GM23338 (cell line): Measurements from ENCODE around the gene LMAN1L. TPM values are rescaled to one million over a fixed set of nuclear protein-coding genes. Genes with fewer than 3 reads are reported as not detected.

Experiments
- ATAC-seq: fragments of 200-7000 bp; cut with Tn5 transposase; 3 replicates; pipeline ENCODE4 v1.9.1; 2020
- DNase-seq: peaks from one replicate; pipeline ENCODE4 v3.0.0-alpha.2; 2015; ENCODE audit warnings: low spot score
- H2AFZ ChIP-seq: fragments of 200-600 bp; sonication (generic); 2 replicates; pipeline ENCODE4 v1.8.0; 2016; ENCODE audit warnings: antibody characterized with exemption, mild to moderate bottlenecking, moderate library complexity
- H3F3A ChIP-seq: fragments of 200-600 bp; sonication (generic); replicated peaks from 2 replicates; pipeline ENCODE4 v1.8.0; 2017; ENCODE audit warnings: antibody characterized with exemption, mixed run types, low read depth
- H3K27ac ChIP-seq: fragments of 200-600 bp; sonication (generic); 2 replicates; pipeline ENCODE4 v1.6.1; 2016; ENCODE audit warnings: low read depth
- H3K27me3 ChIP-seq: fragments of 200-600 bp; sonication (generic); 2 replicates; pipeline ENCODE4 v1.8.0; 2016; ENCODE audit warnings: mild to moderate bottlenecking, mixed run types, moderate library complexity; ENCODE audit not compliant: insufficient read depth
- H3K36me3 ChIP-seq: fragments of 200-600 bp; sonication (generic); 2 replicates; pipeline ENCODE4 v1.8.0; 2016; ENCODE audit warnings: mild to moderate bottlenecking; ENCODE audit not compliant: insufficient read depth
- H3K4me1 ChIP-seq: fragments of 200-600 bp; sonication (generic); 2 replicates; pipeline ENCODE4 v1.8.0; 2016; ENCODE audit warnings: mild to moderate bottlenecking, moderate library complexity; ENCODE audit not compliant: insufficient read depth
- H3K4me2 ChIP-seq: fragments of 200-600 bp; sonication (generic); 2 replicates; pipeline ENCODE4 v1.7.1; 2017; ENCODE audit warnings: mixed run types
- H3K4me3 ChIP-seq: fragments of 200-600 bp; sonication (generic); 2 replicates; pipeline ENCODE4 v1.6.1; 2016; ENCODE audit warnings: mixed run types
- H3K79me2 ChIP-seq: fragments of 200-600 bp; sonication (generic); replicated peaks from 2 replicates; pipeline ENCODE4 v1.8.0; 2017; ENCODE audit warnings: mild to moderate bottlenecking; ENCODE audit not compliant: insufficient read depth
- H3K9me2 ChIP-seq: fragments of 200-600 bp; sonication (generic); 2 replicates; pipeline ENCODE4 v1.8.0; 2017; ENCODE audit not compliant: insufficient read depth
- H4K20me1 ChIP-seq: fragments of 200-600 bp; sonication (generic); replicated peaks from 2 replicates; pipeline ENCODE4 v1.8.0; 2017; ENCODE audit warnings: mild to moderate bottlenecking; ENCODE audit not compliant: insufficient read depth
- H3K27ac Mint-ChIP-seq: 2 replicates; pipeline ENCODE4 v1.8.0; 2020; ENCODE audit warnings: inconsistent platforms, mild to moderate bottlenecking, moderate library complexity, mixed read lengths
- H3K27me3 Mint-ChIP-seq: 3 replicates; pipeline ENCODE4 v1.8.0; 2022; ENCODE audit warnings: low read depth, mild to moderate bottlenecking, moderate library complexity, mixed read lengths, inconsistent platforms; ENCODE audit not compliant: insufficient read depth, poor library complexity
- H3K36me3 Mint-ChIP-seq: 3 replicates; pipeline ENCODE4 v1.8.0; 2021; ENCODE audit warnings: low read depth, mild to moderate bottlenecking, inconsistent platforms, moderate library complexity, mixed read lengths
- H3K4me1 Mint-ChIP-seq: 3 replicates; pipeline ENCODE4 v1.8.0; 2020; ENCODE audit warnings: mild to moderate bottlenecking, inconsistent platforms, mixed read lengths
- H3K4me3 Mint-ChIP-seq: 3 replicates; pipeline ENCODE4 v1.8.0; 2021; ENCODE audit warnings: moderate library complexity, mild to moderate bottlenecking, inconsistent platforms, mixed read lengths
- H3K9me3 Mint-ChIP-seq: 3 replicates; pipeline ENCODE4 v1.8.0; 2020; ENCODE audit warnings: moderate library complexity, mild to moderate bottlenecking, inconsistent platforms, mixed read lengths
- CREB1 ChIP-seq: fragments of 250-450 bp; sonication (Bioruptor Pico); IDR thresholded peaks from 2 replicates; pipeline ENCODE4 v1.5.0; 2020; ENCODE audit warnings: low read depth, mild to moderate bottlenecking, moderate library complexity
- CTCF ChIP-seq, 2 experiments: fragments of 200-600 bp in 1 of 2; sonication (generic) in 1 of 2; conservative IDR thresholded peaks; 2 replicates each; pipeline versions ENCODE4 v1.5.1 to v1.6.1; 2016 to 2017; ENCODE audit warnings: antibody characterized with exemption in 2 of 2, low read depth in 2 of 2, mild to moderate bottlenecking in 2 of 2, moderate library complexity in 1 of 2
- ETS1 ChIP-seq: IDR thresholded peaks from 2 replicates; pipeline ENCODE4 v1.6.1; 2016; ENCODE audit warnings: antibody characterized with exemption
- EZH2 ChIP-seq: fragments of 200-600 bp; sonication (generic); IDR thresholded peaks from one replicate; pipeline ENCODE4 v1.8.0; 2017; ENCODE audit warnings: antibody characterized with exemption, mild to moderate bottlenecking, low read depth; ENCODE audit not compliant: unreplicated experiment
- EZH2phosphoT487 ChIP-seq: fragments of 200-600 bp; sonication (generic); IDR thresholded peaks from one replicate; pipeline ENCODE4 v1.8.1; 2018; ENCODE audit warnings: antibody characterized with exemption; ENCODE audit not compliant: unreplicated experiment
- JUNB ChIP-seq: IDR thresholded peaks from one replicate; pipeline ENCODE4 v1.6.1; 2016; ENCODE audit warnings: antibody characterized with exemption; ENCODE audit not compliant: unreplicated experiment
- NANOG ChIP-seq: IDR thresholded peaks from 2 replicates; pipeline ENCODE4 v1.6.1; 2016; ENCODE audit warnings: antibody characterized with exemption, borderline replicate concordance
- POLR2AphosphoS5 ChIP-seq: IDR thresholded peaks from 2 replicates; pipeline ENCODE4 v1.6.1; 2016; ENCODE audit warnings: antibody characterized with exemption, low read depth
- STAT1 ChIP-seq: IDR thresholded peaks from one replicate; pipeline ENCODE4 v1.6.1; 2016; ENCODE audit warnings: antibody characterized with exemption; ENCODE audit not compliant: unreplicated experiment
- ZNF114 ChIP-seq: fragments of 250-450 bp; sonication (Bioruptor Pico); IDR thresholded peaks from 2 replicates; pipeline ENCODE4 v1.5.0; 2020; ENCODE audit warnings: mild to moderate bottlenecking, moderate library complexity
- ZNF331 ChIP-seq: fragments of 250-450 bp; sonication (Bioruptor Pico); IDR thresholded peaks from 2 replicates; pipeline ENCODE4 v1.5.0; 2020; ENCODE audit warnings: low read depth, mild to moderate bottlenecking, moderate library complexity
- ZNF462 ChIP-seq: fragments of 250-450 bp; sonication (Bioruptor Pico); IDR thresholded peaks from 2 replicates; pipeline ENCODE4 v1.5.0; 2020; ENCODE audit warnings: mild to moderate bottlenecking, moderate library complexity
- polyA plus RNA-seq: library from polyadenylated mRNA; unstranded; fragments of >200 nt; fragmentation: Nextera tagmentation; extraction: Ambion mirVana; gene quantifications from 2 replicates; pipeline ENCODE4 v1.2.1, GENCODE V29; 2016
- total RNA-seq: library from RNA; depleted of rRNA; stranded (reverse); fragments of >200 nt; shearing (Covaris generic); gene quantifications from 2 replicates; pipeline ENCODE4 v1.2.3, GENCODE V29; 2014
- TF ChIP-seq, protein P1 (sequence below): IDR thresholded peaks from one replicate; pipeline ENCODE4 v1.6.1; 2018; ENCODE audit warnings: antibody characterized with exemption; ENCODE audit not compliant: unreplicated experiment

The LMAN1L gene
- total and polyA plus RNA-seq, 2 experiments from 2014 or later = not detected

DNA sequence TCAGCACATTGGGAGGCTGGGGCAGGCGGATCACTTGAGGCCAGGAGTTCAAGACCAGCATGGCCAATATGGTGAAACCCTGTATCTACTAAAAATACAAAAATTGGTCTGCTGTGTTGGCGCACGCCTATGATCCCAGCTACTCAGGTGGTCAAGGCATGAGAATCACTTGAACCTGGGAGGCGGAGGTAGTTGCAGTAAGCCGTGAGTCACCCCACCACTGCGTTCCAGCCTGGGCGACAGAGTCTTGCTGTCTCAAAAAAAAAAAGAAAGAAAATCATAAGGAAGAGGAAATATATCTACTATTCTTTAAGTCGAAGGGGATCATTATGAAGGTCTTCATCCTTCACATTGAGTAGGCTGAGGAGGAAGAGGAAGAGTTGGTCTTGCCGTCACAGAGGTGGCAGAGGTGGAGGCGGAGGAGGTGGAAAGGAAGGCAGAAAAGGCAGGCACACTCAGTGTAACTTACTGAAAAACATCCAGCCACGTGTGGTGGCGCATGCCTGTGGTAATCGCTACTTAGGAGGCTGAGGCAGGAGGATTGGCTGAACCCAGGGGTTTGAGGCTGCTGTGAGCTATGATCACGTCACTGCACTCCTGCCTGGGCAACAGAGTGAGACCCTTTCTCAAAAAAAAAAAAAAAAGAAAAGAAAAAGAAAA lies 16.5 kb upstream of the LMAN1L start:
- Histone ChIP-seq H3K79me2 (peaks cover 6% of the 10 kb centered on the region; the same call in 1 of the 2 replicates), H3K9me2 (no peaks in the 10 kb centered on the region), H3K27ac (no peak overlapping the region), H2AFZ (no peak overlapping the region), H3K36me3 (no peaks in the 10 kb centered on the region; the same call in 1 of the 2 replicates), H3F3A (no peaks in the 10 kb centered on the region), H3K4me3 (no peak overlapping the region), H3K4me2 (no peak overlapping the region), H3K27me3 (no peaks in the 10 kb centered on the region), H3K4me1 (peaks cover 3% of the 10 kb centered on the region; the same call in 1 of the 2 replicates), H4K20me1 (peaks cover 19% of the 10 kb centered on the region)
- ATAC-seq (no peak), DNase-seq (no peak)
- H3K36me3 Mint-ChIP-seq = 0 out of 3 replicates have a peak, but pooled peaks cover 2% of the 10 kb centered on the region
- no peak overlapping the region for H3K4me3 Mint-ChIP-seq
- H3K27me3 Mint-ChIP-seq = peaks cover 10% of the 10 kb centered on the region
- H3K27ac Mint-ChIP-seq = no peak overlapping the region
- TF ChIP-seq, protein P1, sequence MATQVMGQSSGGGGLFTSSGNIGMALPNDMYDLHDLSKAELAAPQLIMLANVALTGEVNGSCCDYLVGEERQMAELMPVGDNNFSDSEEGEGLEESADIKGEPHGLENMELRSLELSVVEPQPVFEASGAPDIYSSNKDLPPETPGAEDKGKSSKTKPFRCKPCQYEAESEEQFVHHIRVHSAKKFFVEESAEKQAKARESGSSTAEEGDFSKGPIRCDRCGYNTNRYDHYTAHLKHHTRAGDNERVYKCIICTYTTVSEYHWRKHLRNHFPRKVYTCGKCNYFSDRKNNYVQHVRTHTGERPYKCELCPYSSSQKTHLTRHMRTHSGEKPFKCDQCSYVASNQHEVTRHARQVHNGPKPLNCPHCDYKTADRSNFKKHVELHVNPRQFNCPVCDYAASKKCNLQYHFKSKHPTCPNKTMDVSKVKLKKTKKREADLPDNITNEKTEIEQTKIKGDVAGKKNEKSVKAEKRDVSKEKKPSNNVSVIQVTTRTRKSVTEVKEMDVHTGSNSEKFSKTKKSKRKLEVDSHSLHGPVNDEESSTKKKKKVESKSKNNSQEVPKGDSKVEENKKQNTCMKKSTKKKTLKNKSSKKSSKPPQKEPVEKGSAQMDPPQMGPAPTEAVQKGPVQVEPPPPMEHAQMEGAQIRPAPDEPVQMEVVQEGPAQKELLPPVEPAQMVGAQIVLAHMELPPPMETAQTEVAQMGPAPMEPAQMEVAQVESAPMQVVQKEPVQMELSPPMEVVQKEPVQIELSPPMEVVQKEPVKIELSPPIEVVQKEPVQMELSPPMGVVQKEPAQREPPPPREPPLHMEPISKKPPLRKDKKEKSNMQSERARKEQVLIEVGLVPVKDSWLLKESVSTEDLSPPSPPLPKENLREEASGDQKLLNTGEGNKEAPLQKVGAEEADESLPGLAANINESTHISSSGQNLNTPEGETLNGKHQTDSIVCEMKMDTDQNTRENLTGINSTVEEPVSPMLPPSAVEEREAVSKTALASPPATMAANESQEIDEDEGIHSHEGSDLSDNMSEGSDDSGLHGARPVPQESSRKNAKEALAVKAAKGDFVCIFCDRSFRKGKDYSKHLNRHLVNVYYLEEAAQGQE = no peak
- no peak for TF ChIP-seq ZNF331 (CRISPR knock-in tag)
- TF ChIP-seq NANOG = no peak
- no peak for TF ChIP-seq EZH2phosphoT487
- no peak for TF ChIP-seq CREB1 (CRISPR knock-in tag)
- no peak for TF ChIP-seq ETS1
- no peak for TF ChIP-seq POLR2AphosphoS5
- TF ChIP-seq ZNF462 (CRISPR knock-in tag) = no peak
- TF ChIP-seq CTCF (conservative IDR thresholded peaks at IDR 0.05; ENCODE audit: low read depth in 2 of 2) = no peak
- TF ChIP-seq ZNF114 (CRISPR knock-in tag) = no peak
- no peak for TF ChIP-seq JUNB
- no peak for TF ChIP-seq EZH2
- TF ChIP-seq STAT1 = no peak
- peaks cover 14% of the 10 kb centered on the region for H3K4me1 Mint-ChIP-seq
- H3K9me3 Mint-ChIP-seq = no peaks in the 10 kb centered on the region
